HFF-Myc (cell line): ENCODE measurements around the gene HAUS7.

ENCODE experiments used
- DNase-seq: peaks from one replicate; pipeline ENCODE4 v3.0.0-alpha.2; 2011; ENCODE audit warnings: low read depth; ENCODE audit errors: extremely low read depth
- H3K4me3 ChIP-seq: replicated peaks from 2 replicates; pipeline ENCODE4 v1.5.1; 2011; ENCODE audit warnings: low read depth, mild to moderate bottlenecking, control low read depth, low read length
- TF ChIP-seq, protein P1 (sequence below): IDR thresholded peaks from 2 replicates; pipeline ENCODE4 v1.5.1; 2012; ENCODE audit warnings: mild to moderate bottlenecking, low read depth, low read length, control low read depth; ENCODE audit errors: missing control alignments

Gene HAUS7

GRCh38 chrX:153499341-153499740, 29.0 kb upstream of the HAUS7 start:
- H3K4me3 ChIP-seq: peak overlapping the region; percentile 13; the same call in 1 of the 2 replicates
- TF ChIP-seq, protein P1, sequence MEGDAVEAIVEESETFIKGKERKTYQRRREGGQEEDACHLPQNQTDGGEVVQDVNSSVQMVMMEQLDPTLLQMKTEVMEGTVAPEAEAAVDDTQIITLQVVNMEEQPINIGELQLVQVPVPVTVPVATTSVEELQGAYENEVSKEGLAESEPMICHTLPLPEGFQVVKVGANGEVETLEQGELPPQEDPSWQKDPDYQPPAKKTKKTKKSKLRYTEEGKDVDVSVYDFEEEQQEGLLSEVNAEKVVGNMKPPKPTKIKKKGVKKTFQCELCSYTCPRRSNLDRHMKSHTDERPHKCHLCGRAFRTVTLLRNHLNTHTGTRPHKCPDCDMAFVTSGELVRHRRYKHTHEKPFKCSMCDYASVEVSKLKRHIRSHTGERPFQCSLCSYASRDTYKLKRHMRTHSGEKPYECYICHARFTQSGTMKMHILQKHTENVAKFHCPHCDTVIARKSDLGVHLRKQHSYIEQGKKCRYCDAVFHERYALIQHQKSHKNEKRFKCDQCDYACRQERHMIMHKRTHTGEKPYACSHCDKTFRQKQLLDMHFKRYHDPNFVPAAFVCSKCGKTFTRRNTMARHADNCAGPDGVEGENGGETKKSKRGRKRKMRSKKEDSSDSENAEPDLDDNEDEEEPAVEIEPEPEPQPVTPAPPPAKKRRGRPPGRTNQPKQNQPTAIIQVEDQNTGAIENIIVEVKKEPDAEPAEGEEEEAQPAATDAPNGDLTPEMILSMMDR: no peak
- DNase-seq: no peak

DNA sequence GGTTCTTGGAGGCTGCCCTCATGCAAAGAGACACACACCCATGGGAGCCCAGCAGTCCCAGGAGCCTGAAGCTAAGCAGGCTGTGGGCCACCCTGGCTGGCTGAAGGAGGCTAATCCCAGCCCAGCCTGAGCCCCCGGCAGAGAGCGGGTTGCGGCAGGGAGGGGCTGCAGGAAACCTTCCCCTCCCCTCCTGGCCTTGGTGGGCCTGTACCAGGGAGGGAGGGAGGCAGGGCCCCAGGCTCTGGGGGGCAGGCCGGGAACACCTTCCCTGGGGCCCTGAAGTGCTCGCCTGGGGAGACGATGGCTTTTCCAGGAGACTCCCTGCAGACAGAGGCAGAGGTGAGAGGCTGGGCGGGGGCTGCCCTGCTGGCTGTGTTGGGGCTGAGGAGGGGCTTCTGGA, 28.1 kb upstream of the HAUS7 start:
- H3K4me3 ChIP-seq: 0 out of 2 replicates have a peak overlapping the region, but pooled peaks have one; percentile 13
- TF ChIP-seq, protein P1: no peak
- DNase-seq: no peak

- DNase-seq: no peak
- TF ChIP-seq, protein P1: no peak
- peak overlapping the region; percentile 57 for H3K4me3 ChIP-seq
Measured at GRCh38 chrX:153496590-153496959, 26.2 kb upstream of the HAUS7 start.

- no peak for DNase-seq
- TF ChIP-seq, protein P1: no peak
- H3K4me3 ChIP-seq: peak overlapping the region; percentile 57
Measured at GRCh38 chrX:153495903-153496589, 25.7 kb upstream of the HAUS7 start.

- no peak for DNase-seq
- TF ChIP-seq, protein P1: no peak
- peak overlapping the region; percentile 57 for H3K4me3 ChIP-seq
Measured at GRCh38 chrX:153495362-153495751, 25.0 kb upstream of the HAUS7 start.

GRCh38 chrX:153494541-153495361, 24.4 kb upstream of the HAUS7 start, which contains the start of gene BGN:
Gene BGN, plus strand, starts transcription at chrX:153494980. Its CDS starts 9,652 bp downstream, at chrX:153504632.
- H3K4me3 ChIP-seq: peak within 1 kb of the TSS; percentile 57
- DNase-seq: no peak
- TF ChIP-seq, protein P1: peak; percentile 27
